ENCODE results near the gene ADAM11. TPM values are rescaled to one million over a fixed set of nuclear protein-coding genes. Genes with fewer than 3 reads are reported as not detected.

The ADAM11 gene
- total and polyA plus RNA-seq, 2 of the 8 experiments (the other 6 are each of a cell fraction or from before 2014, with no cell fraction given) = 2.3 to 2.9 TPM

- no peaks in the 10 kb centered on the region for H3K79me2 ChIP-seq (ENCODE audit: control insufficient read depth in 1 of 2, insufficient read depth in 2 of 2, low read length in 2 of 2)
- ChIA-PET POLR2A (ENCODE audit: partially characterized antibody) (interaction anchor here (1.0 to 2.0 kb wide), 3 partner anchors 10 to 14 kb away, joined by 3 to 7 read pairs (median 3); no protein-coding TSS in a partner anchor), CTCF (ENCODE audit: partially characterized antibody) (interaction anchor here (0.9 to 7.1 kb wide), 6 partner anchors 10 to 127 kb away, joined by 3 to 38 read pairs (median 4); partner anchors contain the start of gene ADAM11)
- H3K79me1 ChIP-seq (ENCODE audit: low read depth, low read length) = no peaks in the 10 kb centered on the region; the same call in 1 of the 2 replicates
- H3K23ac ChIP-seq (ENCODE audit: insufficient read length) = no peak overlapping the region
- H4K5ac ChIP-seq (ENCODE audit: insufficient read length, low read depth, low read length) = no peak overlapping the region
- H3K36me3 ChIP-seq (ENCODE audit: control insufficient read depth in 2 of 4, insufficient read depth in 4 of 4, low read length in 3 of 4) = peaks cover 0 to 31% (median 12%) of the 10 kb centered on the region in 4 experiments; a peak in 6 of 8 replicates
- no peaks in the 10 kb centered on the region for H3K9me3 ChIP-seq (ENCODE audit: insufficient read depth in 2 of 2, low read depth in 1 of 2, low read length in 1 of 2)
- no peaks in the 10 kb centered on the region for H3K23me2 ChIP-seq (ENCODE audit: low read depth, low read length)
- H2BK20ac ChIP-seq (ENCODE audit: low read length) = no peak overlapping the region
- H4K20me1 ChIP-seq (replicated peaks in 1 of 2; ENCODE audit: control insufficient read depth in 1 of 2, insufficient read depth in 2 of 2, low read length in 2 of 2) = peaks cover 0 to 2% of the 10 kb centered on the region in 2 experiments
- H2BK15ac ChIP-seq (ENCODE audit: low read length) = no peak overlapping the region
- H2AFZ ChIP-seq (ENCODE audit: low read length) = no peak overlapping the region
- DNase-seq (ENCODE audit: low read depth in 1 of 2, low spot score in 2 of 2) (no peak), FAIRE-seq (no peak)
- H2AK5ac ChIP-seq (ENCODE audit: low read depth, low read length) = no peak overlapping the region
- no peak overlapping the region for H2BK120ac ChIP-seq (replicated peaks; ENCODE audit: low read depth, low read length)
- no peak overlapping the region for H3K56ac ChIP-seq (replicated peaks; ENCODE audit: insufficient read length, low read depth, low read length)
- H2BK12ac ChIP-seq (ENCODE audit: low read depth, low read length) = no peak overlapping the region
- peaks cover 2 to 6% (median 3%) of the 10 kb centered on the region in 4 experiments; a peak in 4 of 7 replicates for H3K4me1 ChIP-seq (replicated peaks in 1 of 4; ENCODE audit: control insufficient read depth in 3 of 4, insufficient read depth in 4 of 4, low read length in 3 of 4)
- 85% methylated on average over 3 of the region's 3 CpGs; no CpG with 5 or more reads in 1 of the 2 experiments for WGBS, 2 experiments (ENCODE audit: extremely low coverage in 1 of 2, insufficient coverage in 1 of 2, insufficient read length in 1 of 2, insufficient replicate concordance in 2 of 2, low coverage in 1 of 2, low lambda C conversion rate in 2 of 2, missing lambda C conversion rate in 1 of 2)
- H2BK5ac ChIP-seq (ENCODE audit: low read depth, low read length) = no peak overlapping the region
- H3K9ac ChIP-seq (replicated peaks in 1 of 4; ENCODE audit: extremely low read depth in 1 of 4, low read depth in 3 of 4, low read length in 3 of 4) = peak overlapping the region in 1 of 4 experiments; percentile 16; a peak in 1 of 7 replicates
- no peaks in the 10 kb centered on the region for H3K27me3 ChIP-seq (replicated peaks in 1 of 4; ENCODE audit: control insufficient read depth in 3 of 4, extremely low read depth in 1 of 4, insufficient read depth in 3 of 4, low read length in 3 of 4)
- no peak overlapping the region for H3K4me3 ChIP-seq (ENCODE audit: extremely low read depth in 1 of 4, insufficient read depth in 2 of 4, low read depth in 3 of 4, low read length in 4 of 4)
- peak overlapping the region; percentile 52; the same call in 1 of the 2 replicates for H4K8ac ChIP-seq (ENCODE audit: extremely low read depth, insufficient read depth, low read length)
- no peak overlapping the region for H3K14ac ChIP-seq (ENCODE audit: insufficient read length)
- H3K4me2 ChIP-seq (ENCODE audit: insufficient read depth in 1 of 2, low read depth in 2 of 2, low read length in 2 of 2) = no peak overlapping the region
- H3K18ac ChIP-seq (ENCODE audit: extremely low read depth, low read length) = no peak overlapping the region
- no peak overlapping the region for H3K4ac ChIP-seq (replicated peaks; ENCODE audit: insufficient read length, low read depth, low read length)
- H3K27ac ChIP-seq (ENCODE audit: low read depth, low read length) = no peak overlapping the region
- no peak overlapping the region for H4K91ac ChIP-seq (replicated peaks; ENCODE audit: insufficient read length, low read length)
- TF ChIP-seq CBX8 (IDR thresholded peaks at IDR 0.05; ENCODE audit: borderline replicate concordance, low read depth, low read length) (no peak), CTCF (IDR thresholded peaks at IDR 0.05; ENCODE audit: control extremely low read depth in 1 of 3, insufficient read depth in 1 of 3, low read depth in 1 of 3, low read length in 3 of 3) (no peak), SRF (IDR thresholded peaks at IDR 0.05; ENCODE audit: low read depth, low read length) (no peak), CHD1 (IDR thresholded peaks at IDR 0.05; ENCODE audit: low read depth, low read length) (no peak), ATF3 (IDR thresholded peaks at IDR 0.05; ENCODE audit: insufficient read depth, low read depth, low read length) (no peak)
These were observed 20.4 kb upstream of the ADAM11 start for GRCh38 chr17:44738214-44738906.

All from H1 (cell line).